ENCODE data around the gene MID2.

GRCh38 chrX:107871136-107871535, 45.5 kb downstream of the MID2 start:
- TF ChIP-seq CTCF (conservative IDR thresholded peaks at IDR 0.05 in 1 of 2, IDR thresholded peaks at IDR 0.05 in 1 of 2; ENCODE audit: low read depth in 1 of 2, low read length in 2 of 2) (no peak), EZH2 (IDR thresholded peaks at IDR 0.05; ENCODE audit: low read length, missing control alignments) (no peak)

All from fibroblast of lung (primary cell).